Measurements from ENCODE around the gene LILRA1. TPM values are rescaled to one million over a fixed set of nuclear protein-coding genes. Genes with fewer than 3 reads are reported as not detected.
A peak's percentile ranks its signal among the peaks of the same experiment; 100 is the strongest.
"Not testable (repeated sequence)": the region's sequence is repeated elsewhere in the genome, so short reads cannot be mapped to it uniquely, and the experiment has no call there.

LILRA1 gene
- total and polyA plus RNA-seq, 4 donors: 1.2 to 21.3 (median 5.2) TPM

- no peaks in the 10 kb centered on the region for H3K36me3 ChIP-seq (ENCODE audit: control insufficient read depth in 4 of 4, insufficient read depth in 4 of 4, low read length in 4 of 4)
- TF ChIP-seq CTCF (IDR thresholded peaks at IDR 0.05; ENCODE audit: control extremely low read depth, extremely low read depth): no peak
- no peak overlapping the region for H3K27ac ChIP-seq (ENCODE audit: low read depth in 1 of 2, low read length in 1 of 2)
- DNase-seq (no peak), ATAC-seq (ENCODE audit: insufficient read depth, low FRiP score) (no peak)
- no peak overlapping the region for H3K9ac ChIP-seq (ENCODE audit: insufficient read depth in 1 of 2, low read length in 2 of 2)
- peaks cover 0 to 3% (median 0%) of the 10 kb centered on the region in 5 donors for H3K4me1 ChIP-seq (ENCODE audit: control insufficient read depth in 5 of 5, insufficient read depth in 5 of 5, low read length in 5 of 5)
- WGBS, 2 donors: 84 to 91% methylated on average over 8 of the region's 8 CpGs
- no peaks in the 10 kb centered on the region for H3K27me3 ChIP-seq (ENCODE audit: control insufficient read depth in 3 of 3, insufficient read depth in 3 of 3, low read length in 2 of 3)
- peaks cover 0 to 4% (median 0%) of the 10 kb centered on the region in 4 donors for H3K9me3 ChIP-seq (ENCODE audit: control insufficient read depth in 4 of 4, insufficient read depth in 3 of 4, low read length in 3 of 4)
- H3K4me3 ChIP-seq: no peak overlapping the region
Measured at GRCh38 chr19:54626757-54627156, 33.3 kb downstream of the LILRA1 start.

- not testable (repeated sequence) for H3K27me3 ChIP-seq (ENCODE audit: control insufficient read depth in 3 of 3, insufficient read depth in 3 of 3, low read length in 2 of 3); H3K27ac ChIP-seq (ENCODE audit: low read depth in 1 of 2, low read length in 1 of 2); ATAC-seq (ENCODE audit: insufficient read depth, low FRiP score); H3K4me3 ChIP-seq; H3K4me1 ChIP-seq (ENCODE audit: control insufficient read depth in 5 of 5, insufficient read depth in 5 of 5, low read length in 5 of 5); H3K9ac ChIP-seq (ENCODE audit: insufficient read depth in 1 of 2, low read length in 2 of 2); H3K9me3 ChIP-seq (ENCODE audit: control insufficient read depth in 4 of 4, insufficient read depth in 3 of 4, low read length in 3 of 4); H3K36me3 ChIP-seq (ENCODE audit: control insufficient read depth in 4 of 4, insufficient read depth in 4 of 4, low read length in 4 of 4)
- WGBS, 2 donors: 39 to 76% methylated on average over 4 of the region's 4 CpGs
- peak in 1 of 3 donors; percentile 13 for DNase-seq
Measured at GRCh38 chr19:54627912-54628311, 34.5 kb downstream of the LILRA1 start.

GRCh38 chr19:54630262-54630661, 36.8 kb downstream of the LILRA1 start, which contains the start of gene LILRB1:
LILRB1 (plus strand) TSS chr19:54630484; CDS start chr19:54631074, 590 bp downstream.
- not testable (repeated sequence) for H3K4me3 ChIP-seq; ATAC-seq (ENCODE audit: insufficient read depth, low FRiP score); DNase-seq; H3K36me3 ChIP-seq (ENCODE audit: control insufficient read depth in 4 of 4, insufficient read depth in 4 of 4, low read length in 4 of 4); H3K9me3 ChIP-seq (ENCODE audit: control insufficient read depth in 4 of 4, insufficient read depth in 3 of 4, low read length in 3 of 4); H3K27me3 ChIP-seq (ENCODE audit: control insufficient read depth in 3 of 3, insufficient read depth in 3 of 3, low read length in 2 of 3); H3K4me1 ChIP-seq (ENCODE audit: control insufficient read depth in 5 of 5, insufficient read depth in 5 of 5, low read length in 5 of 5); H3K27ac ChIP-seq (ENCODE audit: low read depth in 1 of 2, low read length in 1 of 2); H3K9ac ChIP-seq (ENCODE audit: insufficient read depth in 1 of 2, low read length in 2 of 2)
- WGBS, 2 donors: 26 to 55% methylated on average over 9 of the region's 9 CpGs

GRCh38 chr19:54630782-54631181, 37.4 kb downstream of the LILRA1 start:
- Histone ChIP-seq H3K9ac (ENCODE audit: insufficient read depth in 1 of 2, low read length in 2 of 2) (no peak overlapping the region), H3K27me3 (ENCODE audit: control insufficient read depth in 3 of 3, insufficient read depth in 3 of 3, low read length in 2 of 3) (no peaks in the 10 kb centered on the region), H3K36me3 (ENCODE audit: control insufficient read depth in 4 of 4, insufficient read depth in 4 of 4, low read length in 4 of 4) (no peaks in the 10 kb centered on the region), H3K9me3 (ENCODE audit: control insufficient read depth in 4 of 4, insufficient read depth in 3 of 4, low read length in 3 of 4) (peaks cover 0 to 2% (median 0%) of the 10 kb centered on the region in 4 donors), H3K4me1 (ENCODE audit: control insufficient read depth in 5 of 5, insufficient read depth in 5 of 5, low read length in 5 of 5) (peaks cover 0 to 3% (median 0%) of the 10 kb centered on the region in 5 donors), H3K4me3 (no peak overlapping the region), H3K27ac (ENCODE audit: low read depth in 1 of 2, low read length in 1 of 2) (no peak overlapping the region)
- TF ChIP-seq CTCF (IDR thresholded peaks at IDR 0.05; ENCODE audit: control extremely low read depth, extremely low read depth): no peak
- ATAC-seq (ENCODE audit: insufficient read depth, low FRiP score) (no peak), DNase-seq (peak in 1 of 3 donors; percentile 4)
- WGBS, 2 donors: 39 to 42% methylated on average over 6 of the region's 6 CpGs

GRCh38 chr19:54631489-54632337, 38.3 kb downstream of the LILRA1 start:
- 74 to 81% methylated on average over 23 of the region's 23 CpGs for WGBS, 2 donors
- DNase-seq; H3K9me3 ChIP-seq (ENCODE audit: control insufficient read depth in 4 of 4, insufficient read depth in 3 of 4, low read length in 3 of 4); H3K4me3 ChIP-seq; ATAC-seq (ENCODE audit: insufficient read depth, low FRiP score); H3K27me3 ChIP-seq (ENCODE audit: control insufficient read depth in 3 of 3, insufficient read depth in 3 of 3, low read length in 2 of 3); H3K4me1 ChIP-seq (ENCODE audit: control insufficient read depth in 5 of 5, insufficient read depth in 5 of 5, low read length in 5 of 5); H3K9ac ChIP-seq (ENCODE audit: insufficient read depth in 1 of 2, low read length in 2 of 2); H3K36me3 ChIP-seq (ENCODE audit: control insufficient read depth in 4 of 4, insufficient read depth in 4 of 4, low read length in 4 of 4); H3K27ac ChIP-seq (ENCODE audit: low read depth in 1 of 2, low read length in 1 of 2): not testable (repeated sequence)

GRCh38 chr19:54632517-54632916, 39.1 kb downstream of the LILRA1 start:
- H3K9ac ChIP-seq (ENCODE audit: insufficient read depth in 1 of 2, low read length in 2 of 2): not testable (repeated sequence)

More at GRCh38 chr19:54632517-54632916, 39.1 kb downstream of the LILRA1 start:
- not testable (repeated sequence) for H3K9me3 ChIP-seq (ENCODE audit: control insufficient read depth in 4 of 4, insufficient read depth in 3 of 4, low read length in 3 of 4); H3K4me1 ChIP-seq (ENCODE audit: control insufficient read depth in 5 of 5, insufficient read depth in 5 of 5, low read length in 5 of 5); H3K4me3 ChIP-seq; H3K36me3 ChIP-seq (ENCODE audit: control insufficient read depth in 4 of 4, insufficient read depth in 4 of 4, low read length in 4 of 4); DNase-seq; H3K27me3 ChIP-seq (ENCODE audit: control insufficient read depth in 3 of 3, insufficient read depth in 3 of 3, low read length in 2 of 3); H3K27ac ChIP-seq (ENCODE audit: low read depth in 1 of 2, low read length in 1 of 2); ATAC-seq (ENCODE audit: insufficient read depth, low FRiP score)
- 83 to 85% methylated on average over 16 of the region's 16 CpGs for WGBS, 2 donors
